BLaER1 treated with 17β-estradiol and CSF1 and Interleukin-3, amounts not matched to agents 10 nM and 100 nM (cell line): ENCODE data around the gene ANKRD11.

Experiments
- H3K27ac ChIP-seq, 11 experiments: shearing (Covaris generic); formaldehyde crosslinking; 2 replicates each; pipeline ENCODE4 v1.8.1; 2022
- H3K27me3 ChIP-seq, 11 experiments: shearing (Covaris generic); formaldehyde crosslinking; 2 replicates each; pipeline ENCODE4 v1.8.1; 2022
- H3K36me3 ChIP-seq, 11 experiments: shearing (Covaris generic); formaldehyde crosslinking; 2 replicates each; pipeline ENCODE4 v1.8.1; 2022
- H3K4me1 ChIP-seq, 10 experiments: shearing (Covaris generic); formaldehyde crosslinking; 2 replicates each; pipeline ENCODE4 v1.8.1; 2022
- H3K4me2 ChIP-seq, 11 experiments: shearing (Covaris generic); formaldehyde crosslinking; 2 replicates each; pipeline ENCODE4 v1.8.1; 2022
- H3K4me3 ChIP-seq, 10 experiments: shearing (Covaris generic); formaldehyde crosslinking; 2 replicates each; pipeline ENCODE4 v1.8.1; 2022
- H3K9ac ChIP-seq, 11 experiments: shearing (Covaris generic); formaldehyde crosslinking; 2 replicates each; pipeline ENCODE4 v1.8.1; 2022
- H3K9me3 ChIP-seq, 11 experiments: shearing (Covaris generic); formaldehyde crosslinking; replicated peaks in 1 of 11; 2 replicates each; pipeline ENCODE4 v1.8.1; 2022
- H4K20me1 ChIP-seq, 11 experiments: shearing (Covaris generic); formaldehyde crosslinking; 2 replicates each; pipeline ENCODE4 v1.8.1; 2022
- Cebpa-rat ChIP-seq, 11 experiments: shearing (Covaris generic); IDR thresholded peaks; 2 replicates each; pipeline ENCODE4 v1.8.1; 2022

The ANKRD11 gene

DNA sequence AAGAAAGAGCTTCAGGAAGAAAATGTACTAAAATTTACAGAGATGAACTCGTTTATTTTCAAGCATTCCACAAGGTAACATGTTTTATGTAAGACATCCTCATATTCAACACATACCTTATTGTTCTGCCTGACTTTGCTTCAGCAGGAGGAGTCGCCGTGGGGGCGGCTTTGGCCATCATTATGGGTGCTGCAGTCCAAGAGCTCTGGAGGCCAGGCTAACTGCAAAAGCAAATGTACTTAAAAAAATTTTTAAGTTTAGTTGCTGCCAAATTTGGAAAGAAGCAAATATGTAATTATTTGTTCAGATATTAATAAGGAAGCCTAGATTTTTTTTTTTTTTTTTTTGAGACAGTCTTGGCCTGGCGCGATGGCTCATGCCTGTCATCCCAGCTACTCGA lies 13.7 kb upstream of the ANKRD11 start:
- Histone ChIP-seq H3K9me3 (no peaks in the 10 kb centered on the region), H3K4me2 (no peak overlapping the region), H3K4me3 (no peak overlapping the region), H3K9ac (0 out of 22 replicates have a peak overlapping the region, but pooled peaks of 2 of the 11 experiments have one; percentile 66 to 95), H3K27ac (peak overlapping the region in 3 of 11 experiments; percentile 1 to 96 (median 94); a peak in 2 of 22 replicates), H3K4me1 (peaks cover 30 to 40% (median 35%) of the 10 kb centered on the region in 10 experiments), H3K27me3 (no peaks in the 10 kb centered on the region), H3K36me3 (peaks cover 0 to 13% (median under 1%) of the 10 kb centered on the region in 11 experiments; a peak in 6 of 22 replicates), H4K20me1 (peaks cover 0 to 12% (median 7%) of the 10 kb centered on the region in 11 experiments; a peak in 16 of 22 replicates)
- no peak for TF ChIP-seq Cebpa-rat (IDR thresholded peaks at IDR 0.05)

DNA sequence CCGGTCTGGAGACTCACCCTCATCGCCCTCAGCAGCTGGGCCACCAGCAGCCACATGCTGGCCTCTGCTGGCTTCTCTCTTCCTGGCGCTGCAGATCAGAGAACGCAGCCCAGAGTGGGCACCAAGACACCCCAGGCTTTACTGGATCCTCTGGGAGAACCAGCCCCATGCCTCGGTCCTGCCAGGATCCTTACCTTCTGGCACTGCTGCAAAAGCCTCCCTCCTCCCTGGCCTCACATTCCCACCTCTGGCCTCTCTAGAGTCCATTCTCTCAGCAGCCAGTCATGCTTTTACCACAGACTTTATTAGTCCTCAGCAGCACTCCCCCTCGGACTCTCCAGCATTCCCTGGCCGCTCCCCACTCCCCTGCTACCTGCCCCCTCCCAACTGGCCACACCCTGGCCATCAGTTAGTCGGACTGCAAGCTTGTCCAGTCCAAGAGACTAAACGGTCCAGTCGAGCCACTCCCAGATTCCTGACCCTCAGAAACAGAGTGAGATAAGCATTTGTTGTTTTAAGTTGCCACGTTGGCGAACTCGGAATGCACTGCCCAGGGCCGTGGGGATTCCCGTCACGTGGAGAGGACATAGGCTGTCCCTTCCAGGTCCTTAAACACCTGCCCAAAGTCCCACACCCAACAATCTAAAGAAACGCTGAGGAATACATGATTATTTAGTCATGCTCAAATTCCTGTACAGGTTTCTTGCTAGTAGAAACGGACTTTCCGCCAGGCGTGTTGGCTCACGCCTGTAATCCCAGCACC lies 11.9 kb upstream of the ANKRD11 start:
- H3K4me1 ChIP-seq, result peaks cover 24 to 32% (median 28%) of the 10 kb centered on the region in 10 experiments
- H3K27ac ChIP-seq, result no peak overlapping the region

DNA sequence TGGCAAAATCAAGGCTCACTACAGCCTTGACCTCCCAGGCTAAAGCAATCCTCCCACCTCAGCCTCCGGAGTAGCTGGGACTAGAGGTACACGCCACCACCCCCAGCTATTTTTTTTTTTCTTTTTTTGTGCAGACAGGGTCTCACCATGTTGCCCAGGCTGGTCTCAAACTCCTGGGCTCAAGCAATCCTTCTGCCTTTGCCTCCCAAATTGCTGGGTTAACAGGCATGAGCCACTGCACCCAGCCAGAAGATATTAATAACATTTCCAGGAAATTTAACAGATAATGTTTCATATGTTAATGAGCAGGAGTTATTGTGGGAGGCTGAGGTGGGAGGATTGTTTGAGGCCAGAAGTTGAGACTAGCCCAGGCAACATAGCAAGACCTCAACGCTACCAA lies 9.4 kb upstream of the ANKRD11 start:
- no peak for TF ChIP-seq Cebpa-rat (IDR thresholded peaks at IDR 0.05)
- H4K20me1 ChIP-seq, result peaks cover 4 to 12% (median 7%) of the 10 kb centered on the region in 11 experiments; a peak in 12 of 22 replicates

More for the DNA sequence above, 11.9 kb upstream of the ANKRD11 start:
- no peak for TF ChIP-seq Cebpa-rat (IDR thresholded peaks at IDR 0.05)
- peaks cover 0 to 5% (median 0%) of the 10 kb centered on the region in 11 experiments; a peak in 2 of 22 replicates for H4K20me1 ChIP-seq
- 0 out of 22 replicates have a peak overlapping the region, but pooled peaks of 2 of the 11 experiments have one; percentile 6 to 13 for H3K9ac ChIP-seq
- no peaks in the 10 kb centered on the region for H3K9me3 ChIP-seq
- H3K27me3 ChIP-seq, result no peaks in the 10 kb centered on the region
- no peak overlapping the region for H3K4me3 ChIP-seq
- peaks cover 4 to 21% (median 6%) of the 10 kb centered on the region in 11 experiments; a peak in 12 of 22 replicates for H3K36me3 ChIP-seq
- H3K4me2 ChIP-seq, result no peak overlapping the region

DNA sequence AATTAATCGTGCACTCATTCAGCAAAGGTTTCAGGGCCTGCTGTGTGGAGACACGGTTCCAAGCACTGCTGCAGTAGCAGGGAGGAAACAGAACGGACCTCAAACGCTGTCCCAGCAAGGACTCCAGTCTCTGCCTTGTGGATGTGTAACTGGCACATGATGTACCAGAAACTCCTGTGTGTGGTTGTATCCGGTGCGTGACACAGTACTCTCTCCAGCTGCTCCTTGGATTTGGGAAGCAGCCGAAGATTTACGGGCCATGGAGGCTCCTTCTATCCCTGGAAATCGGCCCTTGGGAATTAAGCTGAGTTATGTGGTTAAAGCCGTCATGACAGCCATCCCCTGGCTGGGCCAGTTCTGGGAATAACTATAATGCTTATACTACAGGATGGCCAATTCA lies 8.5 kb upstream of the ANKRD11 start:
- no peak for TF ChIP-seq Cebpa-rat (IDR thresholded peaks at IDR 0.05)
- H3K9ac ChIP-seq, result no peak overlapping the region
- no peak overlapping the region for H3K27ac ChIP-seq
- no peaks in the 10 kb centered on the region for H3K27me3 ChIP-seq
- no peak overlapping the region for H3K4me2 ChIP-seq
- peaks cover 6 to 21% (median 10%) of the 10 kb centered on the region in 11 experiments; a peak in 14 of 22 replicates for H4K20me1 ChIP-seq
- H3K36me3 ChIP-seq, result peaks cover 4 to 21% (median 6%) of the 10 kb centered on the region in 11 experiments; a peak in 13 of 22 replicates
- peaks cover 4 to 24% (median 16%) of the 10 kb centered on the region in 10 experiments; a peak in 18 of 20 replicates for H3K4me1 ChIP-seq
- H3K4me3 ChIP-seq, result no peak overlapping the region
- no peaks in the 10 kb centered on the region for H3K9me3 ChIP-seq

More for the DNA sequence above, 9.4 kb upstream of the ANKRD11 start:
- H3K9ac ChIP-seq, result peak overlapping the region in 1 of 11 experiments; percentile 9; a peak in 1 of 22 replicates
- peaks cover 4 to 22% (median 12%) of the 10 kb centered on the region in 10 experiments for H3K4me1 ChIP-seq
- no peak overlapping the region for H3K27ac ChIP-seq
- no peaks in the 10 kb centered on the region for H3K27me3 ChIP-seq
- H3K36me3 ChIP-seq, result peaks cover 4 to 21% (median 6%) of the 10 kb centered on the region in 11 experiments; a peak in 12 of 22 replicates
- no peak overlapping the region for H3K4me2 ChIP-seq
- H3K4me3 ChIP-seq, result no peak overlapping the region
- no peaks in the 10 kb centered on the region for H3K9me3 ChIP-seq

DNA sequence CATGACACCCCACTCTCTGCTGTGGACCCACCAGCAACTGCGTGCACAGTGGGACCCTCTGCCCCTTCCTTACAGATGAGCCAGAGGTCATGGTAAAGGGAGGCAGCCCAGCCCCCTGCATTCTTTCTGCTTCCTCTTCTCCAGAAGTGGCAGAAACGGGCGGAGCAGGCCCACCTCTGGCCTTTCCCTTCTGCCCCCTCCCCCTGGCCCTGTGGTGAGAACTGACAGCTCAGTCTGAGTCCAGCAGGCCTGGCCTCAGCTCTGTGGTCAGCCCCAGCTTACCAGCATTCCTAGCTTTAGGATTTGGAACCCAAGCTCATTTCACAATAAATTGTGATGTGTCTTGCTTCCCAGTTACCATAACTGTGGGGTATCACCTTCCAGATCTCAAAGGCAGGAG lies 4.8 kb upstream of the ANKRD11 start:
- Histone ChIP-seq H3K9me3 (no peaks in the 10 kb centered on the region), H3K4me3 (no peak overlapping the region), H3K4me2 (peak overlapping the region in 5 of 11 experiments; percentile 18 to 55 (median 43); a peak in 10 of 22 replicates), H3K4me1 (peaks cover 24 to 47% (median 39%) of the 10 kb centered on the region in 10 experiments), H3K9ac (peak overlapping the region in 4 of 11 experiments; percentile 1 to 45 (median 24); a peak in 2 of 22 replicates), H3K27me3 (no peaks in the 10 kb centered on the region), H3K36me3 (peaks cover 4 to 25% (median 6%) of the 10 kb centered on the region in 11 experiments; a peak in 13 of 22 replicates), H3K27ac (peak overlapping the region in 2 of 11 experiments; percentile 3; a peak in 3 of 22 replicates), H4K20me1 (peaks cover 9 to 47% (median 20%) of the 10 kb centered on the region in 11 experiments; a peak in 17 of 22 replicates)
- no peak for TF ChIP-seq Cebpa-rat (IDR thresholded peaks at IDR 0.05)

DNA sequence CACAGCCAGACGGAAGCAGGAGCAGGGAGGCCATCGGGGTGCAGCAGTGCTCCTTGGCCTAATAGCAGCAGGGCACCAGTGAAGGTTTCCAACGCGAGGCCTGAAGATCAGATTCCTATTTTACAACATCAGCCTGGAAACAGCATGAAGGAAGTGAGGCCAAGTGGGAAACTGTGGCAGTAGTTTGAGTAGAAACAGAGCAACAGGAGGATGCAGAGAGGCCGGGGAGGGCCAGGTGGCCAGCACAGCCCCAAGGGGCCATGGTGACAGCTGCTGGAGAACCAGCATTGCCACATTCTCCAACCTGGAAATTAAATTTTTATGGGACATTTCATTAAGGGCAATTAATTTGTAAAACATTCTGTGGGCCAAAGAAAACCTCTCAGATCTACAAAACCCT lies 3.4 kb upstream of the ANKRD11 start:
- H3K27ac ChIP-seq, result peak overlapping the region in 5 of 11 experiments; percentile 6 to 42 (median 26); a peak in 5 of 22 replicates
- H3K36me3 ChIP-seq, result peaks cover 2 to 19% (median 3%) of the 10 kb centered on the region in 11 experiments; a peak in 13 of 22 replicates
- H3K27me3 ChIP-seq, result no peaks in the 10 kb centered on the region
- no peak overlapping the region for H3K4me3 ChIP-seq
- peaks cover 12 to 50% (median 22%) of the 10 kb centered on the region in 11 experiments; a peak in 19 of 22 replicates for H4K20me1 ChIP-seq
- H3K4me1 ChIP-seq, result peaks cover 25 to 48% (median 40%) of the 10 kb centered on the region in 10 experiments
- no peak for TF ChIP-seq Cebpa-rat (IDR thresholded peaks at IDR 0.05)
- H3K4me2 ChIP-seq, result peak overlapping the region in 10 of 11 experiments; percentile 3 to 66 (median 36); a peak in 16 of 22 replicates
- peak overlapping the region in 10 of 11 experiments; percentile 4 to 61 (median 37); a peak in 16 of 22 replicates for H3K9ac ChIP-seq
- no peaks in the 10 kb centered on the region for H3K9me3 ChIP-seq

DNA sequence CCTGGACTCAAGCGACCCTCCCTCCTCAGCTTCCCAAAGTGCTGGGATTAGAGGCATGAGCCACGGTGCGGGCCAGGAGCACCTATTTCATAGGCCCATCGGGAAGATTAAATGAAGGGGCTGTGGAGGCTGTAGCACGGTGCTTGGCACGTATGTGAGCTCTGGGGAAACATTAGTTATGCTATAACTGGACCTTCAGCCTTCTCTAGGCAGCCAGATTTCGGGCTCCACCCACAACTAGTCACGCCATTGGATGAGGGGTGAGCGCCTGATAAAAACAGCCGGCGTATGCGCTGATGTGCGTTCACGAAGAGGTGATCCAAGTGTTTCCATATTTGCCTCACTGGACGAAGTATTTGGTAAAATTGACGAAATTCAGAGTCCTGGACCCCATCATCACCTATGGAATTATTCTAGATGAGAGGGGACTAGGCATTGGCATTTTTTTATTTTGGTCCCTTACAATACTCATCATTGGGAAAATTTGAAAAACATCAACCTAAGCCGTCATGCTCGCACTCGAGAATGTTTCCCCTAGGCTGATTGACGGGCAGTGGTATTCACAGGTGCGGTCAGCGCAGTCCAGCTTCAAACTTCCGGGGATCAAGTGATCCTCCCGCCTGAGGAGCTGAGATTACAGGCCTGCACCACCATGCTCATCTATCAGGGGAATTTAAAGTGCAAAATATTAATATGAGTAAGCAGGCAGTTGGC lies 1.8 kb upstream of the ANKRD11 start:
- Histone ChIP-seq H3K4me3 (peak overlapping the region; percentile 62 to 96 (median 88)), H3K4me1 (peaks cover 41 to 64% (median 57%) of the 10 kb centered on the region in 10 experiments), H3K36me3 (peaks cover 0 to 15% (median 7%) of the 10 kb centered on the region in 11 experiments; a peak in 12 of 22 replicates), H3K9ac (peak overlapping the region; percentile 88 to 100 (median 99)), H3K27me3 (no peaks in the 10 kb centered on the region), H3K4me2 (peak overlapping the region; percentile 86 to 99 (median 92)), H3K27ac (peak overlapping the region; percentile 79 to 99 (median 94); a peak in 21 of 22 replicates), H4K20me1 (peaks cover 29 to 66% (median 37%) of the 10 kb centered on the region in 11 experiments), H3K9me3 (no peaks in the 10 kb centered on the region)
- TF ChIP-seq Cebpa-rat (IDR thresholded peaks at IDR 0.05), result no peak

DNA sequence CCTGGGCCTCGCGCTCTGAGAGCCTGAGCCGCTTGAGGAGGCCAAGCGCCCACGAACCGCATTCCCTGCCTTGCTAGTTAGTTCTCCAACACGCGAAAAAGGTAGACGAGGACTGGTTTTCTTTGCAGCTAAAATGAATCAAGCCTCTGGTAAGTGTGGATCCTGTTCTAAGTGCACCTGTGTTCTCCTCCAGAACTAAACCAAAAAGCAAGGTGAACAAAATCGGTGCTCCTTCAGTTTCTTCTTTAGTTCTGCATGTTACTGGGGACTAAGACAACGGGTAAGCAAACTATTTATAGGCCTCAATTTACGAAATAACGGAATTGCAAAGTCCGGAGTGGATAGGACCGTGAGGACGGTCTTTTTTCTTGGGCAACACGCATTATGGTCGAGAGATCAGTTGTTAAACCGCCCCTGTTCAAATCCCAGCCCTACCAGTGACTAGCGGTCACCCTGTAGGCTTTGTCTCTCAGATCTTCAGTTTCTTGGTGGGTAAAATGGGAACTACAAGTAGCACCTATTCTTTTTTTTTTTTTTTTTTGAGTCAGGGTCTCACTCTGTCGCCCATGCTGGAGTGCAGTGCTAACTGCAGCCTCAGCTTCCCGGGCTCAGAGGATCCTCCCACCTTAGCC lies 993 bp upstream of the ANKRD11 start:
- Histone ChIP-seq H3K9ac (peak overlapping the region; percentile 88 to 100 (median 99)), H4K20me1 (peaks cover 36 to 74% (median 45%) of the 10 kb centered on the region in 11 experiments), H3K4me3 (peak overlapping the region; percentile 62 to 96 (median 88)), H3K4me1 (peaks cover 49 to 72% (median 64%) of the 10 kb centered on the region in 10 experiments), H3K9me3 (no peaks in the 10 kb centered on the region), H3K4me2 (peak overlapping the region; percentile 86 to 99 (median 92)), H3K27me3 (no peaks in the 10 kb centered on the region), H3K36me3 (peaks cover 0 to 22% (median 13%) of the 10 kb centered on the region in 11 experiments; a peak in 12 of 22 replicates), H3K27ac (peak overlapping the region; percentile 79 to 99 (median 94))
- no peak for TF ChIP-seq Cebpa-rat (IDR thresholded peaks at IDR 0.05)
